Measurements from ENCODE around the gene MBD3L2B.

- TF ChIP-seq EZH2 (IDR thresholded peaks at IDR 0.05; ENCODE audit: low read length), result no peak
- no peak for TF ChIP-seq CTCF (optimal IDR thresholded peaks at IDR 0.05 in 1 of 3, IDR thresholded peaks at IDR 0.05 in 1 of 3, conservative IDR thresholded peaks at IDR 0.05 in 1 of 3; ENCODE audit: extremely low read depth in 1 of 3, insufficient read depth in 2 of 3, low read length in 3 of 3)
Observed at GRCh38 chr19:7069042-7069903, 48.0 kb upstream of the MBD3L2B start, which contains the start of gene ZNF557.

Data from keratinocyte (primary cell).